IPS DF 6.9 (cell line): Measurements from ENCODE around the gene KLF5.

Experiments used
- DNase-seq: peaks from one replicate; pipeline ENCODE4 v3.0.0-alpha.2; 2013; ENCODE audit warnings: low read depth, low spot score
- H3K27ac ChIP-seq: one replicate; pipeline ENCODE4 v1.5.1; 2013; ENCODE audit warnings: low read length, control low read depth
- H3K27me3 ChIP-seq: 2 replicates; pipeline ENCODE4 v1.6.1; 2013; ENCODE audit warnings: mild to moderate bottlenecking, low read length; ENCODE audit not compliant: control insufficient read depth, insufficient read depth
- H3K36me3 ChIP-seq: 2 replicates; pipeline ENCODE4 v1.6.1; 2013; ENCODE audit warnings: low read length; ENCODE audit not compliant: control insufficient read depth, insufficient read depth
- H3K4me1 ChIP-seq: 2 replicates; pipeline ENCODE4 v1.6.1; 2013; ENCODE audit warnings: low read length; ENCODE audit not compliant: control insufficient read depth, insufficient read depth
- H3K4me3 ChIP-seq: 2 replicates; pipeline ENCODE4 v1.5.1; 2013; ENCODE audit warnings: mild to moderate bottlenecking, low read length
- H3K9me3 ChIP-seq: 2 replicates; pipeline ENCODE4 v1.6.1; 2013; ENCODE audit warnings: low read length, inconsistent platforms; ENCODE audit not compliant: control insufficient read depth, insufficient read depth
- WGBS: extraction: QIAGEN DNeasy Blood & Tissue Kit; methylation state at CpG from one replicate; pipeline ENCODE4 v1.1.7; 2013; ENCODE audit warnings: mixed read lengths, missing lambda C conversion rate; ENCODE audit not compliant: insufficient read length, insufficient coverage; 5-methylcytosine and 5-hydroxymethylcytosine counted together

Gene KLF5

GRCh38 chr13:73059460-73060250 is 850 bp downstream of the KLF5 start:
- Histone ChIP-seq H3K4me3 (peak overlapping the region; percentile 82; the same call in 1 of the 2 replicates), H3K27ac (no peak overlapping the region), H3K36me3 (no peaks in the 10 kb centered on the region), H3K9me3 (no peaks in the 10 kb centered on the region), H3K4me1 (no peaks in the 10 kb centered on the region), H3K27me3 (peaks cover 18% of the 10 kb centered on the region)
- no CpG with 5 or more reads among the region's 68 CpGs for WGBS
- DNase-seq = no peak

- H3K27ac ChIP-seq = no peak overlapping the region
- H3K36me3 ChIP-seq = no peaks in the 10 kb centered on the region
- no CpG with 5 or more reads among the region's 26 CpGs for whole genome bisulfite sequencing
- H3K4me3 ChIP-seq = peak overlapping the region; percentile 82; the same call in 1 of the 2 replicates
- peaks cover 18% of the 10 kb centered on the region for H3K27me3 ChIP-seq
- H3K4me1 ChIP-seq = no peaks in the 10 kb centered on the region
- DNase-seq = no peak
- H3K9me3 ChIP-seq = no peaks in the 10 kb centered on the region
These were observed 1.7 kb downstream of the KLF5 start for GRCh38 chr13:73060251-73061160.

GRCh38 chr13:73061473-73061872 is 2.7 kb downstream of the KLF5 start:
- H3K27ac ChIP-seq = no peak overlapping the region
- no CpG with 5 or more reads among the region's 6 CpGs for WGBS
- no peaks in the 10 kb centered on the region for H3K36me3 ChIP-seq
- no peak overlapping the region for H3K4me3 ChIP-seq
- no peaks in the 10 kb centered on the region for H3K9me3 ChIP-seq
- peaks cover 18% of the 10 kb centered on the region for H3K27me3 ChIP-seq
- H3K4me1 ChIP-seq = no peaks in the 10 kb centered on the region
- no peak for DNase-seq

GRCh38 chr13:73061876-73062275 is 3.1 kb downstream of the KLF5 start:
- DNase-seq = no peak
- no CpG with 5 or more reads among the region's 9 CpGs for WGBS
- Histone ChIP-seq H3K27me3 (peaks cover 18% of the 10 kb centered on the region), H3K36me3 (no peaks in the 10 kb centered on the region), H3K27ac (no peak overlapping the region), H3K4me1 (no peaks in the 10 kb centered on the region), H3K4me3 (no peak overlapping the region), H3K9me3 (no peaks in the 10 kb centered on the region)

GRCh38 chr13:73062468-73062867 is 3.7 kb downstream of the KLF5 start:
- no peaks in the 10 kb centered on the region for H3K36me3 ChIP-seq
- no peak for DNase-seq
- H3K4me1 ChIP-seq = no peaks in the 10 kb centered on the region
- H3K27me3 ChIP-seq = peaks cover 18% of the 10 kb centered on the region
- H3K4me3 ChIP-seq = no peak overlapping the region
- no peak overlapping the region for H3K27ac ChIP-seq
- no CpG with 5 or more reads among the region's 13 CpGs for WGBS
- H3K9me3 ChIP-seq = no peaks in the 10 kb centered on the region

GRCh38 chr13:73063166-73063565 is 4.4 kb downstream of the KLF5 start:
- Histone ChIP-seq H3K36me3 (no peaks in the 10 kb centered on the region), H3K9me3 (no peaks in the 10 kb centered on the region), H3K4me3 (no peak overlapping the region), H3K27ac (no peak overlapping the region), H3K4me1 (no peaks in the 10 kb centered on the region), H3K27me3 (peaks cover 17% of the 10 kb centered on the region)
- DNase-seq = no peak
- no CpG with 5 or more reads among the region's 3 CpGs for WGBS

DNA sequence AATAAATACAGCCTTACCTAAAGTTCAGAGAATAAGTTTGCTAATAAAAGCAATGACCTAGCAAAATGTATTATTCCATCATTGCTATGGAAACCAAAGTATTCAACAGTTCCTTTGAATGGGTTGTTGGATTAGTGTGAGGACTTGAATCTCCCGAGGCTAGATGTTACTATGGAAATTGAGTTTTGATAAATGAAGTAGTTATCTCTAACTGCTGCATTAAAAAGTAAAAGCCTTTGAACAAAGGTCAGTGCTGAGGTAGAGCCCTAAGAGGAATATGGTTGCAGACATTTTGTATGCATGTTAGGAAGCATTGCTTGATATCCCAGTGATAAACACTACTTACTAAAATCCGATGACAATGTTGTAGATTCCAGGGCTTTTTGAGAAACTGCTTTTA is 6.2 kb downstream of the KLF5 start:
- DNase-seq = no peak
- Histone ChIP-seq H3K27me3 (peaks cover 13% of the 10 kb centered on the region), H3K4me3 (no peak overlapping the region), H3K4me1 (no peaks in the 10 kb centered on the region), H3K36me3 (no peaks in the 10 kb centered on the region), H3K27ac (no peak overlapping the region), H3K9me3 (no peaks in the 10 kb centered on the region)
- no CpG with 5 or more reads among the region's 2 CpGs for WGBS

GRCh38 chr13:73065665-73066340 is 7.0 kb downstream of the KLF5 start:
- no peak for DNase-seq
- Histone ChIP-seq H3K9me3 (no peaks in the 10 kb centered on the region), H3K27ac (no peak overlapping the region), H3K4me1 (no peaks in the 10 kb centered on the region), H3K27me3 (peaks cover 6% of the 10 kb centered on the region), H3K4me3 (no peak overlapping the region), H3K36me3 (no peaks in the 10 kb centered on the region)
- WGBS = no CpG with 5 or more reads among the region's 7 CpGs

GRCh38 chr13:73069206-73069805 is 10.5 kb downstream of the KLF5 start:
- no peaks in the 10 kb centered on the region for H3K9me3 ChIP-seq
- no peaks in the 10 kb centered on the region for H3K4me1 ChIP-seq
- no peak for DNase-seq
- no peaks in the 10 kb centered on the region for H3K36me3 ChIP-seq
- WGBS = no CpG with 5 or more reads among the region's 1 CpG
- H3K27ac ChIP-seq = no peak overlapping the region
- H3K27me3 ChIP-seq = no peaks in the 10 kb centered on the region
- no peak overlapping the region for H3K4me3 ChIP-seq
